LNCAP (cell line): ENCODE results near the gene SGPP1.

Experiments used
- CTCF ChIP-seq: fragments of 450-650 bp; IDR thresholded peaks from 2 replicates; pipeline ENCODE4 v1.5.1; 2017; ENCODE audit warnings: mild to moderate bottlenecking

SGPP1 gene

GRCh38 chr14:63652406-63652805 is 75.5 kb downstream of the SGPP1 start:
- no peak for TF ChIP-seq CTCF

GRCh38 chr14:63650256-63650952 is 77.5 kb downstream of the SGPP1 start:
- no peak for TF ChIP-seq CTCF

- TF ChIP-seq CTCF, result no peak
Measured at GRCh38 chr14:63647696-63648410, 80.0 kb downstream of the SGPP1 start.

GRCh38 chr14:63644741-63645140 is 83.1 kb downstream of the SGPP1 start:
- no peak for TF ChIP-seq CTCF

GRCh38 chr14:63642656-63643382 is 85.0 kb downstream of the SGPP1 start:
- TF ChIP-seq CTCF, result no peak

GRCh38 chr14:63642229-63642611 is 85.6 kb downstream of the SGPP1 start:
- no peak for TF ChIP-seq CTCF

- TF ChIP-seq CTCF, result peak; percentile 73
Measured at GRCh38 chr14:63641473-63642228, 86.2 kb downstream of the SGPP1 start, which contains the start of gene WDR89. TSS of gene WDR89 (minus strand) at chr14:63641871. CDS start at chr14:63599942, 41,929 bp downstream.
